Measurements from ENCODE around the gene IL17RB. TPM values are rescaled to one million over a fixed set of nuclear protein-coding genes. Genes with fewer than 3 reads are reported as not detected.

Gene IL17RB
- total RNA-seq, 1 experiment from 2014 or later = not detected

GRCh38 chr3:53823026-53823955 is 23.1 kb upstream of the IL17RB start:
- Histone ChIP-seq H3K4me1 (ENCODE audit: insufficient read depth, low read length, poor library complexity, severe bottlenecking) (no peaks in the 10 kb centered on the region), H3K27me3 (replicated peaks; ENCODE audit: insufficient read depth, low read depth, low read length, poor library complexity) (no peaks in the 10 kb centered on the region), H3K9me3 (ENCODE audit: low read depth, low read length, poor library complexity, severe bottlenecking) (no peaks in the 10 kb centered on the region), H3K36me3 (ENCODE audit: insufficient read depth, low read length, poor library complexity, severe bottlenecking) (no peaks in the 10 kb centered on the region), H3K27ac (ENCODE audit: low read depth, low read length, poor library complexity, severe bottlenecking) (no peak overlapping the region), H3K4me3 (ENCODE audit: low read depth, low read length, poor library complexity, severe bottlenecking) (no peak overlapping the region)
- DNase-seq (ENCODE audit: low spot score) = no peak
- intact Hi-C loops (cut with micrococcal nuclease; ENCODE audit: unreplicated experiment) = no loop called here
- BruUV-seq (replicated peaks) = no TSS peak
- ChIA-PET POLR2A (ENCODE audit: low non-redundant PET) (no interaction called here), CTCF (no interaction called here)
- TF ChIP-seq CTCF (conservative IDR thresholded peaks at IDR 0.05; ENCODE audit: low read depth, low read length) (no peak), EZH2 (IDR thresholded peaks at IDR 0.05; ENCODE audit: borderline replicate concordance, low read depth, low read length, poor library complexity, severe bottlenecking) (no peak)

GRCh38 chr3:53823956-53824657 is 22.3 kb upstream of the IL17RB start:
- Histone ChIP-seq H3K4me3 (ENCODE audit: low read depth, low read length, poor library complexity, severe bottlenecking) (no peak overlapping the region), H3K27ac (ENCODE audit: low read depth, low read length, poor library complexity, severe bottlenecking) (no peak overlapping the region), H3K4me1 (ENCODE audit: insufficient read depth, low read length, poor library complexity, severe bottlenecking) (no peaks in the 10 kb centered on the region), H3K9me3 (ENCODE audit: low read depth, low read length, poor library complexity, severe bottlenecking) (no peaks in the 10 kb centered on the region), H3K36me3 (ENCODE audit: insufficient read depth, low read length, poor library complexity, severe bottlenecking) (no peaks in the 10 kb centered on the region), H3K27me3 (replicated peaks; ENCODE audit: insufficient read depth, low read depth, low read length, poor library complexity) (no peaks in the 10 kb centered on the region)
- TF ChIP-seq CTCF (conservative IDR thresholded peaks at IDR 0.05; ENCODE audit: low read depth, low read length) = no peak
- no peak for TF ChIP-seq EZH2 (IDR thresholded peaks at IDR 0.05; ENCODE audit: borderline replicate concordance, low read depth, low read length, poor library complexity, severe bottlenecking)
- POLR2A ChIA-PET (ENCODE audit: low non-redundant PET) = no interaction called here
- CTCF ChIA-PET = no interaction called here
- DNase-seq (ENCODE audit: low spot score) = no peak
- intact Hi-C loops (cut with micrococcal nuclease; ENCODE audit: unreplicated experiment) = no loop called here
- no TSS peak for BruUV-seq (replicated peaks)

- Histone ChIP-seq H3K9me3 (ENCODE audit: low read depth, low read length, poor library complexity, severe bottlenecking) (no peaks in the 10 kb centered on the region), H3K36me3 (ENCODE audit: insufficient read depth, low read length, poor library complexity, severe bottlenecking) (no peaks in the 10 kb centered on the region), H3K4me1 (ENCODE audit: insufficient read depth, low read length, poor library complexity, severe bottlenecking) (no peaks in the 10 kb centered on the region), H3K27ac (ENCODE audit: low read depth, low read length, poor library complexity, severe bottlenecking) (no peak overlapping the region), H3K27me3 (replicated peaks; ENCODE audit: insufficient read depth, low read depth, low read length, poor library complexity) (no peaks in the 10 kb centered on the region), H3K4me3 (ENCODE audit: low read depth, low read length, poor library complexity, severe bottlenecking) (no peak overlapping the region)
- DNase-seq (ENCODE audit: low spot score) = no peak
- intact Hi-C loops (cut with micrococcal nuclease; ENCODE audit: unreplicated experiment) = no loop called here
- ChIA-PET CTCF (no interaction called here), POLR2A (ENCODE audit: low non-redundant PET) (no interaction called here)
- no TSS peak for BruUV-seq (replicated peaks)
- TF ChIP-seq CTCF (conservative IDR thresholded peaks at IDR 0.05; ENCODE audit: low read depth, low read length) (no peak), EZH2 (IDR thresholded peaks at IDR 0.05; ENCODE audit: borderline replicate concordance, low read depth, low read length, poor library complexity, severe bottlenecking) (no peak)
Measured at GRCh38 chr3:53824795-53825194, 21.6 kb upstream of the IL17RB start.
